IMR-90 (cell line): ENCODE measurements around the gene TAF9.

ENCODE experiments used
- CEBPB ChIP-seq: IDR thresholded peaks from 2 replicates; pipeline ENCODE4 v1.6.1; 2012; ENCODE audit warnings: low read depth, low read length, improper control_type of control experiment
- CTCF ChIP-seq: conservative IDR thresholded peaks from 2 replicates; pipeline ENCODE4 v1.5.1; 2012; ENCODE audit warnings: mild to moderate bottlenecking, low read depth, low read length, improper control_type of control experiment
- POLR2A ChIP-seq: IDR thresholded peaks from 2 replicates; pipeline ENCODE4 v1.6.1; 2012; ENCODE audit warnings: mild to moderate bottlenecking, low read depth, low read length
- RAD21 ChIP-seq: IDR thresholded peaks from 2 replicates; pipeline ENCODE4 v1.6.1; 2012; ENCODE audit warnings: low read length, improper control_type of control experiment

- TF ChIP-seq CEBPB (no peak), CTCF (no peak), RAD21 (no peak), POLR2A (no peak)
These were observed 9.1 kb upstream of the TAF9 start for GRCh38 chr5:69378376-69378775.
